Testis (tissue), 3 donors: ENCODE data around the gene RAD18. TPM values are rescaled to one million over a fixed set of nuclear protein-coding genes. Genes with fewer than 3 reads are reported as not detected.

ENCODE experiments used
- DNase-seq: peaks from one replicate; pipeline ENCODE4 v3.0.0-alpha.2; 2019
- H3K27ac ChIP-seq, 2 donors: fragments of 200-600 bp; sonication (generic); one replicate each; pipeline ENCODE4 v1.5.1; 2019
- H3K27me3 ChIP-seq: fragments of 200-600 bp; sonication (generic); one replicate; pipeline ENCODE4 v1.5.1; 2019
- H3K36me3 ChIP-seq: fragments of 200-600 bp; sonication (generic); one replicate; pipeline ENCODE4 v1.5.1; 2017; ENCODE audit warnings: low read depth; ENCODE audit errors: missing control alignments
- H3K4me1 ChIP-seq: fragments of 200-600 bp; sonication (generic); one replicate; pipeline ENCODE4 v1.5.1; 2019
- H3K4me3 ChIP-seq, 2 donors: fragments of 200-600 bp; sonication (generic); one replicate each; pipeline ENCODE4 v1.5.1; 2017 to 2019
- H3K9me3 ChIP-seq: fragments of 200-600 bp; sonication (generic); one replicate; pipeline ENCODE4 v1.5.1; 2017
- CTCF ChIP-seq, 3 experiments: fragments of 450-650 bp in 2 of 3; fragments of 200-600 bp in 1 of 3; sonication (generic) in 1 of 3; IDR thresholded peaks; one replicate each; pipeline ENCODE4 v1.5.1; 2016 to 2019; ENCODE audit warnings: antibody characterized with exemption in 3 of 3, mild to moderate bottlenecking in 2 of 3, moderate library complexity in 1 of 3
- POLR2A ChIP-seq: fragments of 450-650 bp; IDR thresholded peaks from one replicate; pipeline ENCODE4 v1.6.1; 2017; ENCODE audit warnings: antibody characterized with exemption, mild to moderate bottlenecking, moderate library complexity
- WGBS, 2 donors: methylation state at CpG; one replicate each; pipeline ENCODE4 v1.1.5; 2018; 5-methylcytosine and 5-hydroxymethylcytosine counted together
- intact Hi-C: fragments of 100-400 bp; cut with DNase I; formaldehyde crosslinking; loops from one replicate; pipeline ENCODE4 v1.15.1; 2023; ENCODE audit warnings: low total_unique reads
- polyA plus RNA-seq: library from polyadenylated mRNA; stranded (reverse); fragments of 350-450 nt; fragmentation: Illumina TruSeq; extraction: RNeasy Lipid Tissue Mini Kit (QIAGEN cat#74804); gene quantifications from one replicate; pipeline ENCODE4 v1.2.3, GENCODE V29; 2014; ENCODE audit warnings: low read depth, low replicate concordance; ENCODE audit not compliant: insufficient read depth
- total RNA-seq, 2 donors: library from RNA; depleted of rRNA; stranded (reverse); fragments of >200 nt; gene quantifications; one replicate each; pipeline ENCODE4 v1.2.3, GENCODE V29; 2016

The RAD18 gene
- total and polyA plus RNA-seq, 3 donors from 2014 or later: 7.6 to 27.0 (median 18.8) TPM

GRCh38 chr3:8864402-8865350 is 98.6 kb downstream of the RAD18 start:
- H3K36me3 ChIP-seq: no peaks in the 10 kb centered on the region
- H3K9me3 ChIP-seq: no peaks in the 10 kb centered on the region
- 85 to 88% methylated on average over 15 to 16 of the region's 16 CpGs for WGBS, 2 donors

GRCh38 chr3:8863891-8864290 is 99.4 kb downstream of the RAD18 start:
- no peaks in the 10 kb centered on the region for H3K36me3 ChIP-seq
- 82 to 91% methylated on average over 4 of the region's 4 CpGs for WGBS, 2 donors

More at GRCh38 chr3:8864402-8865350, 98.6 kb downstream of the RAD18 start:
- Histone ChIP-seq H3K27ac (no peak overlapping the region), H3K27me3 (no peaks in the 10 kb centered on the region), H3K4me1 (no peaks in the 10 kb centered on the region), H3K4me3 (no peak overlapping the region)
- intact Hi-C loops: no loop called here
- TF ChIP-seq CTCF (IDR thresholded peaks at IDR 0.05): no peak
- no peak for TF ChIP-seq POLR2A
- DNase-seq: no peak

GRCh38 chr3:8857720-8858367 is 105.4 kb downstream of the RAD18 start:
- no peaks in the 10 kb centered on the region for H3K27me3 ChIP-seq
- 88 to 96% methylated on average over 6 to 8 of the region's 8 CpGs for WGBS, 2 donors
- H3K4me1 ChIP-seq: no peaks in the 10 kb centered on the region
- no peaks in the 10 kb centered on the region for H3K36me3 ChIP-seq
- H3K9me3 ChIP-seq: no peaks in the 10 kb centered on the region
- no peak for DNase-seq
- H3K27ac ChIP-seq: no peak overlapping the region
- H3K4me3 ChIP-seq: no peak overlapping the region
- intact Hi-C loops: no loop called here
- TF ChIP-seq POLR2A (no peak), CTCF (IDR thresholded peaks at IDR 0.05) (no peak)

More at GRCh38 chr3:8863891-8864290, 99.4 kb downstream of the RAD18 start:
- TF ChIP-seq POLR2A: no peak
- TF ChIP-seq CTCF (IDR thresholded peaks at IDR 0.05): no peak
- Histone ChIP-seq H3K27me3 (no peaks in the 10 kb centered on the region), H3K4me3 (no peak overlapping the region), H3K9me3 (no peaks in the 10 kb centered on the region), H3K4me1 (no peaks in the 10 kb centered on the region), H3K27ac (no peak overlapping the region)
- intact Hi-C loops: no loop called here
- no peak for DNase-seq

GRCh38 chr3:8856721-8857120 is 106.6 kb downstream of the RAD18 start:
- Histone ChIP-seq H3K9me3 (no peaks in the 10 kb centered on the region), H3K27ac (no peak overlapping the region), H3K36me3 (no peaks in the 10 kb centered on the region), H3K4me3 (no peak overlapping the region), H3K4me1 (no peaks in the 10 kb centered on the region), H3K27me3 (no peaks in the 10 kb centered on the region)
- WGBS, 2 donors: 60 to 68% methylated on average over 1 of the region's 1 CpG
- no peak for TF ChIP-seq CTCF (IDR thresholded peaks at IDR 0.05)
- no peak for TF ChIP-seq POLR2A
- intact Hi-C loops: no loop called here
- no peak for DNase-seq
